K562 (cell line): ENCODE data around the gene LMAN2. TPM values are rescaled to one million over a fixed set of nuclear protein-coding genes. Genes with fewer than 3 reads are reported as not detected.
A peak's percentile ranks its signal among the peaks of the same experiment; 100 is the strongest.

ENCODE experiments used
- ATF7 ChIP-seq: fragments of 450-650 bp; IDR thresholded peaks from 2 replicates; pipeline ENCODE4 v1.7.1; 2014; ENCODE audit warnings: mild to moderate bottlenecking, moderate library complexity
- FOXK1 ChIP-seq: sonication (generic); formaldehyde crosslinking; IDR thresholded peaks from 2 replicates; pipeline ENCODE4 v1.8.0; 2022; ENCODE audit warnings: missing genetic modification reagents, mild to moderate bottlenecking, borderline replicate concordance
- GTF2E2 ChIP-seq: fragments of 200-800 bp; sonication (Bioruptor generic); IDR thresholded peaks from 2 replicates; pipeline ENCODE4 v1.6.1; 2016; ENCODE audit warnings: missing genetic modification characterization, missing compliant biosample characterization
- NCOA1 ChIP-seq: fragments of 450-650 bp; IDR thresholded peaks from 2 replicates; pipeline ENCODE4 v1.6.1; 2016; ENCODE audit warnings: low read depth
- PRDM10 ChIP-seq: fragments of 450-650 bp; IDR thresholded peaks from 2 replicates; pipeline ENCODE4 v1.6.1; 2018; ENCODE audit not compliant: partially characterized antibody
- RHOXF2B ChIP-seq: fragments of 250-450 bp; sonication (Bioruptor Pico); conservative IDR thresholded peaks from 2 replicates; pipeline ENCODE4 v1.5.1; 2021
- SAFB ChIP-seq: fragments of 200-400 bp; formaldehyde crosslinking; IDR thresholded peaks from 2 replicates; pipeline ENCODE4 v1.6.1; 2017; ENCODE audit warnings: low read depth, low read length, borderline replicate concordance
- SNRNP70 ChIP-seq: fragments of 200-400 bp; formaldehyde crosslinking; optimal IDR thresholded peaks from 2 replicates; pipeline ENCODE3; 2017; ENCODE audit warnings: low read depth, low read length
- SOX6 ChIP-seq: fragments of 450-650 bp; IDR thresholded peaks from 2 replicates; pipeline ENCODE4 v1.6.1; 2014; ENCODE audit warnings: mild to moderate bottlenecking
- TBL1XR1 ChIP-seq, 2 experiments: IDR thresholded peaks; 2 replicates each; pipeline ENCODE4 v1.6.1; 2012; ENCODE audit warnings: improper control_type of control experiment in 2 of 2, low read length in 2 of 2, mild to moderate bottlenecking in 1 of 2
- TEAD1 ChIP-seq, 2 experiments: fragments of 450-650 bp in 1 of 2; sonication (generic) in 1 of 2; formaldehyde crosslinking; IDR thresholded peaks; 2 replicates each; pipeline versions ENCODE4 v1.4.0 to v1.8.0; 2020 to 2022; ENCODE audit warnings: mild to moderate bottlenecking in 2 of 2, missing genetic modification reagents in 1 of 2
- TRIM25 ChIP-seq: fragments of 450-650 bp; IDR thresholded peaks from 2 replicates; pipeline ENCODE4 v1.7.0; 2016; ENCODE audit warnings: borderline replicate concordance
- ZNF449 ChIP-seq: fragments of 250-450 bp; sonication (Bioruptor Pico); IDR thresholded peaks from 2 replicates; pipeline ENCODE4 v1.8.0; 2022; ENCODE audit warnings: moderate library complexity, mild to moderate bottlenecking, inconsistent platforms
- polyA plus RNA-seq, 8 experiments: library from polyadenylated mRNA; depleted of rRNA in 4 of 8; stranded (reverse) in 5 of 8; unstranded in 3 of 8; fragments of >200 nt; fragmentation: Nextera tagmentation in 2 of 8; fragmentation: Illumina TruSeq in 1 of 8; extraction: Ambion mirVana in 2 of 8; extraction: Trizol in 1 of 8; gene quantifications; 2 replicates each; pipeline versions ENCODE4 v1.2.1 to v1.2.3, GENCODE V29; 2011 to 2014; ENCODE audit warnings: inconsistent platforms in 1 of 8, missing spikeins in 1 of 8
- total RNA-seq, 7 experiments: library from RNA; depleted of rRNA in 6 of 7; stranded (reverse); fragments of >200 nt in 6 of 7; fragmentation: Illumina TruSeq in 2 of 7; extraction: Trizol in 2 of 7; gene quantifications; 2 replicates each; pipeline versions ENCODE4 v1.2.1 to v1.2.3, GENCODE V29; 2011 to 2021; ENCODE audit warnings: low replicate concordance in 1 of 7
- TF ChIP-seq, protein P1 (sequence below): conservative IDR thresholded peaks from 2 replicates; pipeline ENCODE4 v1.6.1; 2011; ENCODE audit warnings: low read depth, mild to moderate bottlenecking, low read length; ENCODE audit not compliant: control insufficient read depth
- TF ChIP-seq, protein P2 (sequence below): fragments of 450-650 bp; formaldehyde crosslinking; IDR thresholded peaks from 2 replicates; pipeline ENCODE4 v1.4.0; 2020; ENCODE audit warnings: mild to moderate bottlenecking
- TF ChIP-seq, protein P3 (sequence below): sonication (generic); formaldehyde crosslinking; IDR thresholded peaks from 2 replicates; pipeline ENCODE4 v1.8.0; 2022; ENCODE audit warnings: missing genetic modification reagents, mild to moderate bottlenecking, moderate library complexity, borderline replicate concordance

The LMAN2 gene
- total and polyA plus RNA-seq, 9 of the 15 experiments (the other 6 are each of a cell fraction or from before 2014, with no cell fraction given): 2.7 to 254 (median 136) TPM

- TF ChIP-seq, protein P1, sequence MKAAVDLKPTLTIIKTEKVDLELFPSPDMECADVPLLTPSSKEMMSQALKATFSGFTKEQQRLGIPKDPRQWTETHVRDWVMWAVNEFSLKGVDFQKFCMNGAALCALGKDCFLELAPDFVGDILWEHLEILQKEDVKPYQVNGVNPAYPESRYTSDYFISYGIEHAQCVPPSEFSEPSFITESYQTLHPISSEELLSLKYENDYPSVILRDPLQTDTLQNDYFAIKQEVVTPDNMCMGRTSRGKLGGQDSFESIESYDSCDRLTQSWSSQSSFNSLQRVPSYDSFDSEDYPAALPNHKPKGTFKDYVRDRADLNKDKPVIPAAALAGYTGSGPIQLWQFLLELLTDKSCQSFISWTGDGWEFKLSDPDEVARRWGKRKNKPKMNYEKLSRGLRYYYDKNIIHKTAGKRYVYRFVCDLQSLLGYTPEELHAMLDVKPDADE: peak; percentile 69; the same call in 1 of the 2 replicates
- TF ChIP-seq SNRNP70 (no peak), TRIM25 (no peak), FOXK1 (CRISPR knock-in tag) (no peak), TBL1XR1 (IDR thresholded peaks at IDR 0.05; ENCODE audit: low read length in 2 of 2) (no peak), TEAD1 (CRISPR knock-in tag; IDR thresholded peaks at IDR 0.05) (0 out of 4 replicates have a peak, but pooled peaks of 1 of the 2 experiments have one; percentile 37), SAFB (no peak), ATF7 (no peak), ZNF449 (CRISPR knock-in tag) (no peak), RHOXF2B (CRISPR knock-in tag) (no peak), GTF2E2 (tag) (no peak), SOX6 (no peak), PRDM10 (no peak), NCOA1 (no peak)
- TF ChIP-seq, protein P2, sequence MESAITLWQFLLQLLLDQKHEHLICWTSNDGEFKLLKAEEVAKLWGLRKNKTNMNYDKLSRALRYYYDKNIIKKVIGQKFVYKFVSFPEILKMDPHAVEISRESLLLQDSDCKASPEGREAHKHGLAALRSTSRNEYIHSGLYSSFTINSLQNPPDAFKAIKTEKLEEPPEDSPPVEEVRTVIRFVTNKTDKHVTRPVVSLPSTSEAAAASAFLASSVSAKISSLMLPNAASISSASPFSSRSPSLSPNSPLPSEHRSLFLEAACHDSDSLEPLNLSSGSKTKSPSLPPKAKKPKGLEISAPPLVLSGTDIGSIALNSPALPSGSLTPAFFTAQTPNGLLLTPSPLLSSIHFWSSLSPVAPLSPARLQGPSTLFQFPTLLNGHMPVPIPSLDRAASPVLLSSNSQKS (CRISPR knock-in tag): no peak
- TF ChIP-seq, protein P3, sequence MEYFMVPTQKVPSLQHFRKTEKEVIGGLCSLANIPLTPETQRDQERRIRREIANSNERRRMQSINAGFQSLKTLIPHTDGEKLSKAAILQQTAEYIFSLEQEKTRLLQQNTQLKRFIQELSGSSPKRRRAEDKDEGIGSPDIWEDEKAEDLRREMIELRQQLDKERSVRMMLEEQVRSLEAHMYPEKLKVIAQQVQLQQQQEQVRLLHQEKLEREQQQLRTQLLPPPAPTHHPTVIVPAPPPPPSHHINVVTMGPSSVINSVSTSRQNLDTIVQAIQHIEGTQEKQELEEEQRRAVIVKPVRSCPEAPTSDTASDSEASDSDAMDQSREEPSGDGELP: peak; percentile 77; the same call in 1 of the 2 replicates
Measured at GRCh38 chr5:177370488-177371119, 19.1 kb upstream of the LMAN2 start (continued).
